GM23338 (cell line): ENCODE measurements around the gene INPPL1. TPM values are rescaled to one million over a fixed set of nuclear protein-coding genes. Genes with fewer than 3 reads are reported as not detected.

Experiments
- ATAC-seq: fragments of 200-7000 bp; cut with Tn5 transposase; 3 replicates; pipeline ENCODE4 v1.9.1; 2020
- DNase-seq: peaks from one replicate; pipeline ENCODE4 v3.0.0-alpha.2; 2015; ENCODE audit warnings: low spot score
- H2AFZ ChIP-seq: fragments of 200-600 bp; sonication (generic); 2 replicates; pipeline ENCODE4 v1.8.0; 2016; ENCODE audit warnings: antibody characterized with exemption, mild to moderate bottlenecking, moderate library complexity
- H3F3A ChIP-seq: fragments of 200-600 bp; sonication (generic); replicated peaks from 2 replicates; pipeline ENCODE4 v1.8.0; 2017; ENCODE audit warnings: antibody characterized with exemption, mixed run types, low read depth
- H3K27ac ChIP-seq: fragments of 200-600 bp; sonication (generic); 2 replicates; pipeline ENCODE4 v1.6.1; 2016; ENCODE audit warnings: low read depth
- H3K27me3 ChIP-seq: fragments of 200-600 bp; sonication (generic); 2 replicates; pipeline ENCODE4 v1.8.0; 2016; ENCODE audit warnings: mild to moderate bottlenecking, mixed run types, moderate library complexity; ENCODE audit not compliant: insufficient read depth
- H3K36me3 ChIP-seq: fragments of 200-600 bp; sonication (generic); 2 replicates; pipeline ENCODE4 v1.8.0; 2016; ENCODE audit warnings: mild to moderate bottlenecking; ENCODE audit not compliant: insufficient read depth
- H3K4me1 ChIP-seq: fragments of 200-600 bp; sonication (generic); 2 replicates; pipeline ENCODE4 v1.8.0; 2016; ENCODE audit warnings: mild to moderate bottlenecking, moderate library complexity; ENCODE audit not compliant: insufficient read depth
- H3K4me2 ChIP-seq: fragments of 200-600 bp; sonication (generic); 2 replicates; pipeline ENCODE4 v1.7.1; 2017; ENCODE audit warnings: mixed run types
- H3K4me3 ChIP-seq: fragments of 200-600 bp; sonication (generic); 2 replicates; pipeline ENCODE4 v1.6.1; 2016; ENCODE audit warnings: mixed run types
- H3K79me2 ChIP-seq: fragments of 200-600 bp; sonication (generic); replicated peaks from 2 replicates; pipeline ENCODE4 v1.8.0; 2017; ENCODE audit warnings: mild to moderate bottlenecking; ENCODE audit not compliant: insufficient read depth
- H3K9me2 ChIP-seq: fragments of 200-600 bp; sonication (generic); 2 replicates; pipeline ENCODE4 v1.8.0; 2017; ENCODE audit not compliant: insufficient read depth
- H4K20me1 ChIP-seq: fragments of 200-600 bp; sonication (generic); replicated peaks from 2 replicates; pipeline ENCODE4 v1.8.0; 2017; ENCODE audit warnings: mild to moderate bottlenecking; ENCODE audit not compliant: insufficient read depth
- H3K27ac Mint-ChIP-seq: 2 replicates; pipeline ENCODE4 v1.8.0; 2020; ENCODE audit warnings: inconsistent platforms, mild to moderate bottlenecking, moderate library complexity, mixed read lengths
- H3K27me3 Mint-ChIP-seq: 3 replicates; pipeline ENCODE4 v1.8.0; 2022; ENCODE audit warnings: low read depth, mild to moderate bottlenecking, moderate library complexity, mixed read lengths, inconsistent platforms; ENCODE audit not compliant: insufficient read depth, poor library complexity
- H3K36me3 Mint-ChIP-seq: 3 replicates; pipeline ENCODE4 v1.8.0; 2021; ENCODE audit warnings: low read depth, mild to moderate bottlenecking, inconsistent platforms, moderate library complexity, mixed read lengths
- H3K4me1 Mint-ChIP-seq: 3 replicates; pipeline ENCODE4 v1.8.0; 2020; ENCODE audit warnings: mild to moderate bottlenecking, inconsistent platforms, mixed read lengths
- H3K4me3 Mint-ChIP-seq: 3 replicates; pipeline ENCODE4 v1.8.0; 2021; ENCODE audit warnings: moderate library complexity, mild to moderate bottlenecking, inconsistent platforms, mixed read lengths
- H3K9me3 Mint-ChIP-seq: 3 replicates; pipeline ENCODE4 v1.8.0; 2020; ENCODE audit warnings: moderate library complexity, mild to moderate bottlenecking, inconsistent platforms, mixed read lengths
- CREB1 ChIP-seq: fragments of 250-450 bp; sonication (Bioruptor Pico); IDR thresholded peaks from 2 replicates; pipeline ENCODE4 v1.5.0; 2020; ENCODE audit warnings: low read depth, mild to moderate bottlenecking, moderate library complexity
- NANOG ChIP-seq: IDR thresholded peaks from 2 replicates; pipeline ENCODE4 v1.6.1; 2016; ENCODE audit warnings: antibody characterized with exemption, borderline replicate concordance
- POLR2AphosphoS5 ChIP-seq: IDR thresholded peaks from 2 replicates; pipeline ENCODE4 v1.6.1; 2016; ENCODE audit warnings: antibody characterized with exemption, low read depth
- ZNF114 ChIP-seq: fragments of 250-450 bp; sonication (Bioruptor Pico); IDR thresholded peaks from 2 replicates; pipeline ENCODE4 v1.5.0; 2020; ENCODE audit warnings: mild to moderate bottlenecking, moderate library complexity
- ZNF331 ChIP-seq: fragments of 250-450 bp; sonication (Bioruptor Pico); IDR thresholded peaks from 2 replicates; pipeline ENCODE4 v1.5.0; 2020; ENCODE audit warnings: low read depth, mild to moderate bottlenecking, moderate library complexity
- polyA plus RNA-seq: library from polyadenylated mRNA; unstranded; fragments of >200 nt; fragmentation: Nextera tagmentation; extraction: Ambion mirVana; gene quantifications from 2 replicates; pipeline ENCODE4 v1.2.1, GENCODE V29; 2016
- total RNA-seq: library from RNA; depleted of rRNA; stranded (reverse); fragments of >200 nt; shearing (Covaris generic); gene quantifications from 2 replicates; pipeline ENCODE4 v1.2.3, GENCODE V29; 2014
- TF ChIP-seq, protein P1 (sequence below): IDR thresholded peaks from one replicate; pipeline ENCODE4 v1.6.1; 2018; ENCODE audit warnings: antibody characterized with exemption; ENCODE audit not compliant: unreplicated experiment
- TF ChIP-seq, protein P2 (sequence below), 2 experiments: fragments of 200-600 bp in 1 of 2; sonication (generic) in 1 of 2; conservative IDR thresholded peaks; 2 replicates each; pipeline versions ENCODE4 v1.5.1 to v1.6.1; 2016 to 2017; ENCODE audit warnings: antibody characterized with exemption in 2 of 2, low read depth in 2 of 2, mild to moderate bottlenecking in 2 of 2, moderate library complexity in 1 of 2

INPPL1 gene
- total and polyA plus RNA-seq, 2 experiments from 2014 or later = 21.5 to 54.7 TPM

DNA sequence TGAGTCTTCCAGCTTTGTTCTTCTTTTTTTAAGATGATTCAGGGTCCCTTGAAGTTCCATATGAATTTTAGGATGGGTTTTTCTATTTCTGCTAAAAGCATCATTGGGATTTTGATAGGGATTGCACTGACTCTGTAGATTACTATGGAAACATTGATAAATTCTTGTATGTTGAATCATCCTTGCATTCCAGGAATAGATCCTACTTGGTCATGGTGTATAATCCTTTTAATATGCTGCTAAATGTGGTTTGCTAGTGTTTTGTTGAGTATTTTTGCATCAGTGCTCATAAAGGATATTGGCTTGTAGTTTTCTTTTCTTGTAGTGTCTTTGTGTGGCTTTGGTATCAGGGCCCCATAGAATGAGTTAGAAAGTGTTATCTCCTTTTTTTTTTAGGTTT is 54.3 kb downstream of the INPPL1 start:
- Histone ChIP-seq H3K4me3 (no peak overlapping the region), H2AFZ (no peak overlapping the region), H3K79me2 (no peaks in the 10 kb centered on the region), H4K20me1 (no peaks in the 10 kb centered on the region), H3K36me3 (no peaks in the 10 kb centered on the region), H3K9me2 (no peaks in the 10 kb centered on the region), H3K27ac (no peak overlapping the region), H3K4me1 (no peaks in the 10 kb centered on the region), H3K4me2 (no peak overlapping the region), H3K27me3 (no peaks in the 10 kb centered on the region), H3F3A (no peaks in the 10 kb centered on the region)
- Mint-ChIP-seq H3K4me1 (no peaks in the 10 kb centered on the region), H3K27me3 (peaks cover 5% of the 10 kb centered on the region), H3K27ac (no peak overlapping the region; the same call in 1 of the 2 replicates), H3K9me3 (no peaks in the 10 kb centered on the region), H3K4me3 (no peak overlapping the region), H3K36me3 (no peaks in the 10 kb centered on the region)
- TF ChIP-seq, protein P1, sequence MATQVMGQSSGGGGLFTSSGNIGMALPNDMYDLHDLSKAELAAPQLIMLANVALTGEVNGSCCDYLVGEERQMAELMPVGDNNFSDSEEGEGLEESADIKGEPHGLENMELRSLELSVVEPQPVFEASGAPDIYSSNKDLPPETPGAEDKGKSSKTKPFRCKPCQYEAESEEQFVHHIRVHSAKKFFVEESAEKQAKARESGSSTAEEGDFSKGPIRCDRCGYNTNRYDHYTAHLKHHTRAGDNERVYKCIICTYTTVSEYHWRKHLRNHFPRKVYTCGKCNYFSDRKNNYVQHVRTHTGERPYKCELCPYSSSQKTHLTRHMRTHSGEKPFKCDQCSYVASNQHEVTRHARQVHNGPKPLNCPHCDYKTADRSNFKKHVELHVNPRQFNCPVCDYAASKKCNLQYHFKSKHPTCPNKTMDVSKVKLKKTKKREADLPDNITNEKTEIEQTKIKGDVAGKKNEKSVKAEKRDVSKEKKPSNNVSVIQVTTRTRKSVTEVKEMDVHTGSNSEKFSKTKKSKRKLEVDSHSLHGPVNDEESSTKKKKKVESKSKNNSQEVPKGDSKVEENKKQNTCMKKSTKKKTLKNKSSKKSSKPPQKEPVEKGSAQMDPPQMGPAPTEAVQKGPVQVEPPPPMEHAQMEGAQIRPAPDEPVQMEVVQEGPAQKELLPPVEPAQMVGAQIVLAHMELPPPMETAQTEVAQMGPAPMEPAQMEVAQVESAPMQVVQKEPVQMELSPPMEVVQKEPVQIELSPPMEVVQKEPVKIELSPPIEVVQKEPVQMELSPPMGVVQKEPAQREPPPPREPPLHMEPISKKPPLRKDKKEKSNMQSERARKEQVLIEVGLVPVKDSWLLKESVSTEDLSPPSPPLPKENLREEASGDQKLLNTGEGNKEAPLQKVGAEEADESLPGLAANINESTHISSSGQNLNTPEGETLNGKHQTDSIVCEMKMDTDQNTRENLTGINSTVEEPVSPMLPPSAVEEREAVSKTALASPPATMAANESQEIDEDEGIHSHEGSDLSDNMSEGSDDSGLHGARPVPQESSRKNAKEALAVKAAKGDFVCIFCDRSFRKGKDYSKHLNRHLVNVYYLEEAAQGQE = no peak
- TF ChIP-seq CREB1 (no peak), POLR2AphosphoS5 (no peak), NANOG (no peak), ZNF114 (CRISPR knock-in tag) (no peak)
- TF ChIP-seq, protein P2, sequence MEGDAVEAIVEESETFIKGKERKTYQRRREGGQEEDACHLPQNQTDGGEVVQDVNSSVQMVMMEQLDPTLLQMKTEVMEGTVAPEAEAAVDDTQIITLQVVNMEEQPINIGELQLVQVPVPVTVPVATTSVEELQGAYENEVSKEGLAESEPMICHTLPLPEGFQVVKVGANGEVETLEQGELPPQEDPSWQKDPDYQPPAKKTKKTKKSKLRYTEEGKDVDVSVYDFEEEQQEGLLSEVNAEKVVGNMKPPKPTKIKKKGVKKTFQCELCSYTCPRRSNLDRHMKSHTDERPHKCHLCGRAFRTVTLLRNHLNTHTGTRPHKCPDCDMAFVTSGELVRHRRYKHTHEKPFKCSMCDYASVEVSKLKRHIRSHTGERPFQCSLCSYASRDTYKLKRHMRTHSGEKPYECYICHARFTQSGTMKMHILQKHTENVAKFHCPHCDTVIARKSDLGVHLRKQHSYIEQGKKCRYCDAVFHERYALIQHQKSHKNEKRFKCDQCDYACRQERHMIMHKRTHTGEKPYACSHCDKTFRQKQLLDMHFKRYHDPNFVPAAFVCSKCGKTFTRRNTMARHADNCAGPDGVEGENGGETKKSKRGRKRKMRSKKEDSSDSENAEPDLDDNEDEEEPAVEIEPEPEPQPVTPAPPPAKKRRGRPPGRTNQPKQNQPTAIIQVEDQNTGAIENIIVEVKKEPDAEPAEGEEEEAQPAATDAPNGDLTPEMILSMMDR (conservative IDR thresholded peaks at IDR 0.05; ENCODE audit: low read depth in 2 of 2) = no peak
- DNase-seq = no peak
- ATAC-seq = no peak

DNA sequence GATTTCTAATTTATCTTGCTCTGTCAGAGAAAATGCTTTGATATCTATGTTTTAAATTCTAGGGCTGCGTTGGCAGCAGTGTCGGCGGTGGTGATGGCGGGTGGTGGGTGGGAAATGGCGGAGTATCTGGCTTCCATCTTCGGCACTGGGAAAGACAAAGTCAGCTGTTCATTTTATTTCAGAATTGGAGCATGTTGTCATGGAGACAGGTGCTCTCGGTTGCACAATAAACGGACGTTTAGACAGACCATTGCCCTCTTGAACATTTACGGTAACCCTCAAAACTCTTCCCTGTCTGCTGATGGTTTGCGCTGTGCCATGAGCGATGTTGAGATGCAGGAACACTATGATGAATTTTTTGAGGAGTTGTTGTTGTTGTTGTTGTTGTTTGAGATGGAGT is 55.5 kb downstream of the INPPL1 start:
- H3K4me1 Mint-ChIP-seq = no peaks in the 10 kb centered on the region
- no peak overlapping the region for H3K4me3 Mint-ChIP-seq
- Histone ChIP-seq H3F3A (no peaks in the 10 kb centered on the region), H2AFZ (no peak overlapping the region), H3K4me1 (peaks cover under 1% of the 10 kb centered on the region; the same call in 1 of the 2 replicates), H3K36me3 (no peaks in the 10 kb centered on the region), H3K9me2 (no peaks in the 10 kb centered on the region), H3K27ac (no peak overlapping the region), H3K27me3 (no peaks in the 10 kb centered on the region), H4K20me1 (no peaks in the 10 kb centered on the region), H3K4me3 (no peak overlapping the region), H3K79me2 (no peaks in the 10 kb centered on the region), H3K4me2 (no peak overlapping the region)
- ATAC-seq = no peak
- peaks cover 5% of the 10 kb centered on the region for H3K27me3 Mint-ChIP-seq
- no peak overlapping the region for H3K27ac Mint-ChIP-seq
- DNase-seq = no peak
- TF ChIP-seq POLR2AphosphoS5 (no peak), ZNF331 (CRISPR knock-in tag) (no peak)
- H3K36me3 Mint-ChIP-seq = no peaks in the 10 kb centered on the region
- no peaks in the 10 kb centered on the region for H3K9me3 Mint-ChIP-seq
